ENCODE data around the gene WWC2.

DNA sequence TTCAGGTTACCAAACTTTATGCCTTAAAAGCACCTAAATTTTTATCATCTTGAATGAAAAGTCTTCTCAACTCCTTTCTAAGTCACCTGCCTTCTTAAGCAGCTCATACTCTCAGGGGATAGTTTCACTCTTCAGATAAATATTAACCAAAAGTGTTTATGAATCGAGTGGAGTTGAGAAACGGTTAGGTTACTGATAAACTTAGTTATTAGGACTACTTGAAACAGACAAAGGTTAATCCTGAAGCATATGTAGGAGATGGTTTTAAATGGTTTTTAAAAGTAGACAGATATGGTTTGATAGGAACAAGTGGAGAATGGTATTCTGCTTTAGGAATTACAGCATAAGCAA lies 188.2 kb downstream of the WWC2 start:
- TF ChIP-seq CTCF (IDR thresholded peaks at IDR 0.05; ENCODE audit: extremely low read depth in 1 of 2, insufficient read depth in 1 of 2, low read depth in 1 of 2, low read length in 2 of 2) (no peak), POLR2AphosphoS5 (IDR thresholded peaks at IDR 0.05; ENCODE audit: insufficient read depth, low read depth, low read length) (no peak), POLR2A (IDR thresholded peaks at IDR 0.05; ENCODE audit: low read depth, low read length) (no peak), EZH2 (IDR thresholded peaks at IDR 0.05; ENCODE audit: borderline replicate concordance, low read depth, low read length, severe bottlenecking) (no peak), GATA2 (IDR thresholded peaks at IDR 0.05; ENCODE audit: insufficient read depth, insufficient read length, low read depth, low read length) (no peak)

All from endothelial cell of umbilical vein (primary cell).